NB4 (cell line): ENCODE data around the gene RIPOR3.

Experiments
- DNase-seq: peaks from one replicate; pipeline ENCODE4 v3.0.0; 2010; ENCODE audit warnings: low read depth
- H3K4me3 ChIP-seq: one replicate; pipeline ENCODE4 v1.5.1; 2011; ENCODE audit warnings: mild to moderate bottlenecking, low read depth, low read length, moderate library complexity
- MYC ChIP-seq: IDR thresholded peaks from 2 replicates; pipeline ENCODE4 v1.6.1; 2011; ENCODE audit warnings: low read depth, low read length
- POLR2A ChIP-seq: IDR thresholded peaks from 2 replicates; pipeline ENCODE4 v1.6.1; 2011; ENCODE audit warnings: mild to moderate bottlenecking; ENCODE audit not compliant: insufficient read length; ENCODE audit errors: extremely low read depth
- TF ChIP-seq, protein P1 (sequence below): IDR thresholded peaks from 2 replicates; pipeline ENCODE4 v1.6.1; 2011; ENCODE audit warnings: low read depth, low read length
- TF ChIP-seq, protein P2 (sequence below): IDR thresholded peaks from one replicate; pipeline ENCODE4 v1.5.1; 2012; ENCODE audit warnings: low read depth, low read length

RIPOR3 gene

DNA sequence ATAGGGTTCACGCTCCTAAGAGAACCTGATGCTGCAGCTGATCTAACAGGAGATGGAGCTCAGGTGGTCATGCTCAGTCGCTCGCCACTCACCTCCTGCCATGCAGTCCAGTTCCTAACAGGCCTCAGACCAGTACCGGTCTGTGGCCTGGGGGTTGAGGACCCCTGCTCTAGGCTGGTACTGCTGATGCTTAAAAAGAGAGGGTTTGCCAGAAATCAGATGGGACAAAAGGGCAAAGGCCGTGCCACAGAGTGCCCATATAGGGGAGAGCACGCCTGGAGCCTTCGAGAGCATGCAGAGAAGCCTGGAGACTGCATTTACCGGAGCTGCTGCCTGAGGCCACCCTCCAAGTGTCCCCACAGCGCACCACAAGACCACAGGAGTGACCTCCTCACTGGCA lies 105.7 kb downstream of the RIPOR3 start:
- DNase-seq, result no peak
- no peak overlapping the region for H3K4me3 ChIP-seq
- TF ChIP-seq, protein P1, sequence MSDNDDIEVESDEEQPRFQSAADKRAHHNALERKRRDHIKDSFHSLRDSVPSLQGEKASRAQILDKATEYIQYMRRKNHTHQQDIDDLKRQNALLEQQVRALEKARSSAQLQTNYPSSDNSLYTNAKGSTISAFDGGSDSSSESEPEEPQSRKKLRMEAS, result no peak
- TF ChIP-seq POLR2A, result no peak
- TF ChIP-seq MYC, result no peak
- TF ChIP-seq, protein P2, sequence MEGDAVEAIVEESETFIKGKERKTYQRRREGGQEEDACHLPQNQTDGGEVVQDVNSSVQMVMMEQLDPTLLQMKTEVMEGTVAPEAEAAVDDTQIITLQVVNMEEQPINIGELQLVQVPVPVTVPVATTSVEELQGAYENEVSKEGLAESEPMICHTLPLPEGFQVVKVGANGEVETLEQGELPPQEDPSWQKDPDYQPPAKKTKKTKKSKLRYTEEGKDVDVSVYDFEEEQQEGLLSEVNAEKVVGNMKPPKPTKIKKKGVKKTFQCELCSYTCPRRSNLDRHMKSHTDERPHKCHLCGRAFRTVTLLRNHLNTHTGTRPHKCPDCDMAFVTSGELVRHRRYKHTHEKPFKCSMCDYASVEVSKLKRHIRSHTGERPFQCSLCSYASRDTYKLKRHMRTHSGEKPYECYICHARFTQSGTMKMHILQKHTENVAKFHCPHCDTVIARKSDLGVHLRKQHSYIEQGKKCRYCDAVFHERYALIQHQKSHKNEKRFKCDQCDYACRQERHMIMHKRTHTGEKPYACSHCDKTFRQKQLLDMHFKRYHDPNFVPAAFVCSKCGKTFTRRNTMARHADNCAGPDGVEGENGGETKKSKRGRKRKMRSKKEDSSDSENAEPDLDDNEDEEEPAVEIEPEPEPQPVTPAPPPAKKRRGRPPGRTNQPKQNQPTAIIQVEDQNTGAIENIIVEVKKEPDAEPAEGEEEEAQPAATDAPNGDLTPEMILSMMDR, result no peak

DNA sequence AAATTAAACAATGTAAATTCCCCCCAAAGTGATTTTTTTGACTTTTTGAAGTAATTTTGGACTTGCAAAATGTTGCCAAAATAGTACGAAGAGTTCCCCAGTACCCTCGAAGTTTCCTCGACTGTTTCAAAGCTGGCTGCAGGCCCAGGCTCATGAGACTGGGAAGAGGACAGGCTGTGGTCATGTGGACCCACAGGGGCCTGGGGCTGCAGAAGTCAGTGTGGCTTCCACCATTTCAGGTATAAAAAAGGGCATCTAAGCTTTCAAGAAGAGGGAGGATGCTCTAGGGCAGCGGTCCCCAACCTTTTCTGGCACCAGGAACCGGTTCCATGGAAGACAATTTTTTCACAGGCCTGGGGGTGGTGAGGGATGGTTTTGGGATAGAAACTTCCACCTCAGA lies 106.1 kb downstream of the RIPOR3 start:
- DNase-seq, result no peak
- TF ChIP-seq POLR2A (no peak), MYC (no peak)
- TF ChIP-seq, protein P1, result no peak
- no peak overlapping the region for H3K4me3 ChIP-seq

DNA sequence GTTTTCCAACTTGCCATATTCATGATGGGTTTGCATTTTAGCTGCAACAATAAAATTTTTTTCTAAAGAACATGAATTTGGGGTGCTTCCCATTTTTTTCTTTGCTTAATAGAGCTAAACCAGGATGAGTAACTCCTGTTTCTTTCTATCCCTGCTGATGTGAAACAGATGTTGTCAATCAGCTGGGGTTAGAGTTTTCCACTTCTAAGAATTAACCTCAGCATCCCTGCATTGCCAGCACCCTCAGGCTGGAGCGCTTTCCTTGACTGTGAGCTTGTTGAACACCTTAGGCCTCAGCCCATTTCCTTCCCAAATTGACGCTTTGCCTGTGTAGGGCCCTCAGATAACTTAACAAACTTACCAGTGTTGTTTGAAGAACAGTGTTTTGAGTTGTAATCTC lies 106.7 kb downstream of the RIPOR3 start:
- TF ChIP-seq, protein P1, result no peak
- TF ChIP-seq, protein P2, result no peak
- TF ChIP-seq MYC, result no peak
- TF ChIP-seq POLR2A, result no peak
- no peak overlapping the region for H3K4me3 ChIP-seq
- DNase-seq, result no peak

DNA sequence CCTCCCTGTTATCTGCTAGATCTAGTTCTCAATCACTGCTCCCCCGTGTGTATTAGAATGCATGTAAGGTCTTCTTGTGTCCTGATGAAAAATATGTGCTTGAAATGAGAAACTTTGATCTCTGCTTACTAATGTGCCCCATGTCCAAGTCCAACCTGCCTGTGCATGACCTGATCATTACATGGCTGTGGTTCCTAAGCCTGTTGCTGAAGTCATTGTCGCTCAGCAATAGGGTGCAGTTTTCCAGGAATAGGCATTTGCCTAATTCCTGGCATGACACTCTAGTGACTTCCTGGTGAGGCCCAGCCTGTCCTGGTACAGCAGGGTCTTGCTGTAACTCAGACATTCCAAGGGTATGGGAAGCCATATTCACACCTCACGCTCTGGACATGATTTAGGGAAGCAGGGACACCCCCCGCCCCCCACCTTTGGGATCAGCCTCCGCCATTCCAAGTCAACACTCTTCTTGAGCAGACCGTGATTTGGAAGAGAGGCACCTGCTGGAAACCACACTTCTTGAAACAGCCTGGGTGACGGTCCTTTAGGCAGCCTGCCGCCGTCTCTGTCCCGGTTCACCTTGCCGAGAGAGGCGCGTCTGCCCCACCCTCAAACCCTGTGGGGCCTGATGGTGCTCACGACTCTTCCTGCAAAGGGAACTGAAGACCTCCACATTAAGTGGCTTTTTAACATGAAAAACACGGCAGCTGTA lies 107.7 kb downstream of the RIPOR3 start:
- TF ChIP-seq, protein P1, result no peak
- no peak for TF ChIP-seq MYC
- TF ChIP-seq, protein P2, result no peak
- no peak for TF ChIP-seq POLR2A
- no peak overlapping the region for H3K4me3 ChIP-seq
- DNase-seq, result no peak

DNA sequence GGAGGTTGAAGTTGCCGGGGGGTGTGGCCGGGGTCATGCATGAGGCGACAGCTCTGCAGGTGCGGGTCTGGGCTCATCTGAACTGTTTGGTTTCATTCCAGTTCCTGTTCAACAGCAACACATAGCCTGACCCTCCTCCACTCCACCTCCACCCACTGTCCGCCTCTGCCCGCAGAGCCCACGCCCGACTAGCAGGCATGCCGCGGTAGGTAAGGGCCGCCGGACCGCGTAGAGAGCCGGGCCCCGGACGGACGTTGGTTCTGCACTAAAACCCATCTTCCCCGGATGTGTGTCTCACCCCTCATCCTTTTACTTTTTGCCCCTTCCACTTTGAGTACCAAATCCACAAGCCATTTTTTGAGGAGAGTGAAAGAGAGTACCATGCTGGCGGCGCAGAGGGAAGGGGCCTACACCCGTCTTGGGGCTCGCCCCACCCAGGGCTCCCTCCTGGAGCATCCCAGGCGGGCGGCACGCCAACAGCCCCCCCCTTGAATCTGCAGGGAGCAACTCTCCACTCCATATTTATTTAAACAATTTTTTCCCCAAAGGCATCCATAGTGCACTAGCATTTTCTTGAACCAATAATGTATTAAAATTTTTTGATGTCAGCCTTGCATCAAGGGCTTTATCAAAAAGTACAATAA lies 108.6 kb downstream of the RIPOR3 start:
- TF ChIP-seq MYC, result no peak
- TF ChIP-seq, protein P2, result no peak
- TF ChIP-seq, protein P1, result no peak
- no peak for TF ChIP-seq POLR2A
- no peak overlapping the region for H3K4me3 ChIP-seq

DNA sequence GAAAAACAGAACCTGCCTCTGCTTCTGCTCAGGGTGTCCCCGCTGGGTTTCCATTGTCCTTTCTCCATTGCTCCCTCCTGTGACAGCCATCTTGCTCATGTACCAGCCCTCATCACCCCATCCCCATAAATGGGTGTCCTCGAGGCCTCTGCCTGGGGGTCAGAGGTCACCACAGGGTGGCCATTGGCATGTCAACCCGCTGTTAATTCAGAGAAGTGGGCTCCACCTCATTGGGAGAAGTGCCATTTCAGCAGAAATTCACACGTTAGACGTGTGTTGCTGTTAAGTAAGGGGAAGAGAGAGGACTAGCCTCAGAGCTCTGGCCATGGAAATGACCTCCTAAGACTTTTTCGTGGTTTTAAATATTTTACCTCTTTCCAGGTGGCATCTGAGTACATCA lies 109.2 kb downstream of the RIPOR3 start:
- no peak for DNase-seq
- no peak overlapping the region for H3K4me3 ChIP-seq
- TF ChIP-seq, protein P2, result no peak
- TF ChIP-seq, protein P1, result no peak
- no peak for TF ChIP-seq POLR2A
- no peak for TF ChIP-seq MYC

More for the DNA sequence above, 108.6 kb downstream of the RIPOR3 start:
- DNase-seq, result no peak
